Nephron progenitor cell (in vitro differentiated cells): Measurements from ENCODE around the gene PATZ1.
A peak's percentile ranks its signal among the peaks of the same experiment; 100 is the strongest.

ENCODE experiments used
- DNase-seq: peaks from one replicate; pipeline ENCODE4 v3.0.0; 2021
- H3K27ac Mint-ChIP-seq: 2 replicates; pipeline ENCODE4 v1.8.0; 2021; ENCODE audit warnings: mild to moderate bottlenecking, moderate library complexity, mixed read lengths
- H3K27me3 Mint-ChIP-seq: 2 replicates; pipeline ENCODE4 v1.8.0; 2021; ENCODE audit warnings: mild to moderate bottlenecking, low read depth, mixed read lengths; ENCODE audit not compliant: poor library complexity
- H3K36me3 Mint-ChIP-seq: 2 replicates; pipeline ENCODE4 v1.8.0; 2021; ENCODE audit warnings: low read depth, mixed read lengths
- H3K4me1 Mint-ChIP-seq: 2 replicates; pipeline ENCODE4 v1.8.0; 2021; ENCODE audit warnings: mixed read lengths
- H3K4me3 Mint-ChIP-seq: 2 replicates; pipeline ENCODE4 v1.8.0; 2021; ENCODE audit warnings: mild to moderate bottlenecking, moderate library complexity, mixed read lengths
- H3K9me3 Mint-ChIP-seq: 2 replicates; pipeline ENCODE4 v1.8.0; 2021; ENCODE audit warnings: mild to moderate bottlenecking, moderate library complexity, mixed read lengths
- TF ChIP-seq, protein P1 (sequence below): fragments of 200-600 bp; sonication (generic); IDR thresholded peaks from 2 replicates; pipeline ENCODE4 v1.5.0; 2021; ENCODE audit warnings: antibody characterized with exemption

PATZ1 gene

DNA sequence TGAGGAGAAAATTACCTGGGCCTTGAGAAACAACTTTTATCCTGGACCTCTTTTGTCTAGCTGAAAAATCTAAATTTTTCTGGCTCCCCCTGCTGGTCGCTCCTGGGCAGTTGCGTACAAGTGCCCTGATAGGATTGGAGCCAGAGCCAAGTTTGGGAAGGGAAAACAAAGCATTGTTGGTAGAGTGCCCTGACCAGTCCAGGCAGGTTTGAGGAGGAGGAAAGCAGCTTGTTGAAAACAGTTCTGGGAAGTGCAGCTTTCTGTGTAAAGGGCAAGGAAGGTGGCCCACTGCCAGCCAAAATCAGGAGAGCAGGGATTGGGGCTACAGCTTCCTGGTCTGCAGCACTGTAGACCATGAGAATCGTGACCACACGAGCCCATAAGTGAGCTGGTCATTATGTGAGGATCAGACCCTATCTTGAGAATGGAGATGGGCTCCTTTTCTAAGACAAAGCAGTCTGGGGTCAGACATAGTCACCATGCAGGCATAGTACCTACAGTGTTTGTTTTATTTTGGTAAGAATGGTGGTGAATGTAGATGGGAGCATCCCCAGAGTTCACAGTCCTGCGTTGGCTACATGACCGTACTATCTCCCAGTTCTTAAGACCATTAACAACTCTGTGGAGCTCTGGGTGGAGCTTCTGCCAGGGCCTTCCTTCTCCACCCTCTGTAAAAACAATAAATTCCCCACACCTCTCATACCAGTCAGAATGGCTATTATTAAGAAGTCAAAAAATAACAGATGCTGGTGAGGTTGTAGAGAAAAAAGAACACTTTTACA is 32.6 kb downstream of the PATZ1 start:
- TF ChIP-seq, protein P1, sequence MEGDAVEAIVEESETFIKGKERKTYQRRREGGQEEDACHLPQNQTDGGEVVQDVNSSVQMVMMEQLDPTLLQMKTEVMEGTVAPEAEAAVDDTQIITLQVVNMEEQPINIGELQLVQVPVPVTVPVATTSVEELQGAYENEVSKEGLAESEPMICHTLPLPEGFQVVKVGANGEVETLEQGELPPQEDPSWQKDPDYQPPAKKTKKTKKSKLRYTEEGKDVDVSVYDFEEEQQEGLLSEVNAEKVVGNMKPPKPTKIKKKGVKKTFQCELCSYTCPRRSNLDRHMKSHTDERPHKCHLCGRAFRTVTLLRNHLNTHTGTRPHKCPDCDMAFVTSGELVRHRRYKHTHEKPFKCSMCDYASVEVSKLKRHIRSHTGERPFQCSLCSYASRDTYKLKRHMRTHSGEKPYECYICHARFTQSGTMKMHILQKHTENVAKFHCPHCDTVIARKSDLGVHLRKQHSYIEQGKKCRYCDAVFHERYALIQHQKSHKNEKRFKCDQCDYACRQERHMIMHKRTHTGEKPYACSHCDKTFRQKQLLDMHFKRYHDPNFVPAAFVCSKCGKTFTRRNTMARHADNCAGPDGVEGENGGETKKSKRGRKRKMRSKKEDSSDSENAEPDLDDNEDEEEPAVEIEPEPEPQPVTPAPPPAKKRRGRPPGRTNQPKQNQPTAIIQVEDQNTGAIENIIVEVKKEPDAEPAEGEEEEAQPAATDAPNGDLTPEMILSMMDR, result peak; percentile 75
- no peak overlapping the region for H3K4me3 Mint-ChIP-seq
- peaks cover 23% of the 10 kb centered on the region for H3K9me3 Mint-ChIP-seq
- H3K27me3 Mint-ChIP-seq, result no peaks in the 10 kb centered on the region
- no peak overlapping the region for H3K27ac Mint-ChIP-seq
- DNase-seq, result peak; percentile 70
- peaks cover 13% of the 10 kb centered on the region for H3K36me3 Mint-ChIP-seq
- peaks cover under 1% of the 10 kb centered on the region for H3K4me1 Mint-ChIP-seq

DNA sequence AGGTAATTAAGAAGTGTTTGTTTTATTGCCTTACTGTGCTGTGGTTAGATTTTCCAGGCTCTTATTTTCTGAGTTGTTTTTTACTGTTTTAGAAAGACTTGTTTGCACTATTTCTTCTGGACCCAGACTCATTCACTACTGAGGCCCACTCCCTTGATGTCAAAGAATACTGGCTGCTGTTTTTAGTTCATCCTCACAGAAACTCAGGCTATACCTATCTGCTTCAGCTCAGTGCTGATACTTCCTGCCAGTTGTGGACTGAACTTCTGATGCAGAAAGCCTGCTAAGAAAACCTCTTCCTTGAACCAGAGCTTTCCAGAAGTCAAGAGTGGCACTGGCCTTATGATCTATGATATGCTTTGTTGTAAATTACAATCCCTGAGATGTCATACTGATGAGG is 38.0 kb downstream of the PATZ1 start:
- Mint-ChIP-seq H3K27me3 (no peaks in the 10 kb centered on the region), H3K27ac (no peak overlapping the region), H3K4me3 (no peak overlapping the region), H3K4me1 (peaks cover 6% of the 10 kb centered on the region), H3K36me3 (no peaks in the 10 kb centered on the region), H3K9me3 (no peaks in the 10 kb centered on the region)
- TF ChIP-seq, protein P1, result no peak
- no peak for DNase-seq

DNA sequence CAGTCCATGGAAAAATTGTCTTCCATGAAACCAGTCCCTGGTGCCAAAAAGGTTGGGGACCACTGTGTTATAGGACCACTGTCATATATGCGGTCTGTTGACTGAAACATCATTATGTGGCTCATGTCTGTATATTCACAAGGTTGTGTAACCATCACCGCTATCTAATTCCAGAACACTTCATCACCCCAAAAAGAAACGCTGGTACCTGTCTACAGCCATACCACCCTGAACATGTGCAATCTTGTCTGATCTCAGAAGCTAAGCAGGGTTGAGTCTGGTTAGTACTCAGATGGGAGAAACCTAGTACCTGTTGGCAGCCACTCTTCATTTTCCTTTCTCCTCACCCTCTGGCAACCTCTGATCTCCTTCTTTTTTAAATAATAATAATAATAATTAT is 41.0 kb downstream of the PATZ1 start:
- Mint-ChIP-seq H3K27ac (no peak overlapping the region), H3K27me3 (peaks cover 7% of the 10 kb centered on the region), H3K4me3 (no peak overlapping the region), H3K36me3 (no peaks in the 10 kb centered on the region), H3K9me3 (no peaks in the 10 kb centered on the region), H3K4me1 (peaks cover 8% of the 10 kb centered on the region)
- TF ChIP-seq, protein P1, result no peak
- DNase-seq, result no peak

DNA sequence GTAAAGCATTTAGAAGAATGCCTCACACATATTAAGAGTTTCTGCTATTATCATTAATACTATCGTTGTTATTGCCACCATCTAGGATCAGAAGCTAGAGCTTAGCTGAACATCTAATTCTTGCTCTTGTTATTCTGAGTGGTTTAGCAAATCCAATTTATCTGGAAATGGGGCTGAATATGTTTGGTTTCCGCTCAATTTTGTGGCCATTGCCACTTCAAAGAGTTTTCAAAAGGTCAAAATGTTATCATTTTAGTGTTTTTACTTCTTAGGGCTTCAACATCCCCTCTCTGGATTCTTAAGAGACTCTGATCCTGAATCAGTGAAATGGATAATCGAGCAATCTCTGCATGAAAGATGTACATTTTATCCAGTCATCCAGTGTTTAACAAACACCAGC is 43.6 kb downstream of the PATZ1 start:
- no peak for DNase-seq
- H3K27me3 Mint-ChIP-seq, result peaks cover 12% of the 10 kb centered on the region
- H3K36me3 Mint-ChIP-seq, result no peaks in the 10 kb centered on the region
- H3K4me3 Mint-ChIP-seq, result no peak overlapping the region
- TF ChIP-seq, protein P1, result no peak
- H3K9me3 Mint-ChIP-seq, result no peaks in the 10 kb centered on the region
- H3K4me1 Mint-ChIP-seq, result peaks cover 7% of the 10 kb centered on the region
- no peak overlapping the region for H3K27ac Mint-ChIP-seq

DNA sequence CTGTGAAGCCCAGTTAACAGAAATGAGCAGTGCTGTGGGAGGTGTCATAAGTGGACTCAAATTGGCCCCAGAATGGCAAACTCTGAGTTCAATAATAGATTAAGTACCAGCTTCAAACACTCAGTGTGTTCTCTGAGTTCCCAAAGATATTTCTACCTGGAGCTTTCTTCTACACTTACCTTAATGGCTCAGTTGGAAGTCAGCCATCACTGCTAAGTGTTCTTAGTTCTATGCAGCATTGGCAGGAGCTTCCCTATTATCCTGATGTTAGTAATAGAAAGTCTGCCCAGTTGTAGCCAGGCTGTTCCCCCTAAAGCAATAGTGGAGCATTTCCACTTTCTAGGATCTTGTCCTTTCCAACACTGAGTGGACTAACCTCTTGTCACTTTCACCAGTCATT is 44.1 kb downstream of the PATZ1 start:
- DNase-seq, result no peak
- H3K36me3 Mint-ChIP-seq, result no peaks in the 10 kb centered on the region
- H3K27ac Mint-ChIP-seq, result no peak overlapping the region
- peaks cover 8% of the 10 kb centered on the region for H3K4me1 Mint-ChIP-seq
- TF ChIP-seq, protein P1, result no peak
- no peak overlapping the region for H3K4me3 Mint-ChIP-seq
- peaks cover 12% of the 10 kb centered on the region for H3K27me3 Mint-ChIP-seq
- no peaks in the 10 kb centered on the region for H3K9me3 Mint-ChIP-seq

DNA sequence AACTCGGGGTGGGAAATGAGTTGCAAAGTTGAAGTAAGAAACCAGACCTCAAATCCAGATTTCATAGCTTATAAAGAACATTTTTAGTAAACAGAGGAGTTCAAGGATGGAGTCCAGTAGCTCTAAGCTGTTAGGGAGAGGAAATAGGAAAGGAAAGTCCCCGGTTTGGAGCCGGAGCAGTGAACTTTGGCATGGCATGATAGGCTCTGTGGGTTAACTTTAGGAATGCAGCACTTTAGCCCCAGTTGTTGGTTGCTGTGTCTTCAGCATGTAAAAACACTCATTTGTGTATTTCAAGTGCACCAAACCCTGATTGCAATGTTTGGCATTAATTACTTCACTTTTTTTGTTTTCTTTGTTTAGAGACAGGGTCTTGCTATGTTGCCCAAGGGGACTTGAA is 45.2 kb downstream of the PATZ1 start:
- H3K27me3 Mint-ChIP-seq, result peaks cover 12% of the 10 kb centered on the region

More for the DNA sequence above, 45.2 kb downstream of the PATZ1 start:
- no peaks in the 10 kb centered on the region for H3K36me3 Mint-ChIP-seq
- no peak overlapping the region for H3K4me3 Mint-ChIP-seq
- no peak overlapping the region for H3K27ac Mint-ChIP-seq
- no peaks in the 10 kb centered on the region for H3K9me3 Mint-ChIP-seq
- TF ChIP-seq, protein P1, result no peak
- DNase-seq, result no peak
- H3K4me1 Mint-ChIP-seq, result peaks cover 19% of the 10 kb centered on the region
